GM18511 (cell line): ENCODE data around the gene VGLL3.
"Not testable (repeated sequence)": the region's sequence is repeated elsewhere in the genome, so short reads cannot be mapped to it uniquely, and the experiment has no call there.

Experiments
- ATAC-seq: cut with Tn5 transposase; IDR thresholded peaks from one replicate; pipeline ENCODE4 v1.9.1; 2021; ENCODE audit warnings: mild to moderate bottlenecking, moderate library complexity; ENCODE audit not compliant: unreplicated experiment

Gene VGLL3

GRCh38 chr3:86989611-86990010 is 1.3 kb downstream of the VGLL3 start:
- ATAC-seq: no peak

DNA sequence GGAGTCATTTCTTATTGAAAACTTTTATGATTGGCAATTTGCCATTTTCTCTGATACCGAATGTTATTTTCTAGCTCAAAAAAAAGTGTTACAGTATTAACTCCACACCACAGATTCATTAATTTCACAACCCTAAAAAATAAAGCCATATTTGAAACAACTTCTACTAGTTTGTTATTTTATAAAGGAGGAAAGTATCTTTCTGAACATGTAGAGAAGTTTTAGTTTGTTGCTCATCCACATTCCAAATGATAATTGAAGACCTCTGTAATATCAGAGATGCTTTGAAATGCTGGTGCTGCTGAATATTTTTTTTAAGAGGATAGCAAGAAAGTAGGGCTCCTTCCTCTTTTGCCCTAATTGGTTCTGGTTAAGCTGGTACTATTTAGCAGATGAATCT is 1.9 kb downstream of the VGLL3 start:
- no peak for ATAC-seq

DNA sequence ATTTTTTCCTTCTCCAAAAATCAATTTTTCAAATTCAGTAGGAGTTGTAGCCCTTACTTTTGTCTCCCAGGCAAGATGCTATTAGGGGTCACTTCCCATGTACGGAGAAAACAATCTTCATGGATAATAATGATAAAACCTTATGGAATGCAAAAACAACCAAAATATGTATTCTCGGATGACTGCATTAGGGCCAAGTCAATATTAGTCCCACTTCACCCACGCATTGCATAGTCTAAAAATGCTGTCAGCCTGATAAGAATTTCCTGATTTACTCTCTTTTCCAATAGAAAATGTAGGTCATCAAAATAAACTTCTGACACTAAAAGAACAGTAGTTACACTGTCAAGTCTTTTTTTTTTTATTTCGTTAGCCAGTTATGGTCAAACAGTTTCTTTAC is 2.7 kb downstream of the VGLL3 start:
- no peak for ATAC-seq

- ATAC-seq: no peak
These were observed 3.6 kb downstream of the VGLL3 start for GRCh38 chr3:86987421-86987715.

GRCh38 chr3:86986671-86987420 is 4.1 kb downstream of the VGLL3 start:
- no peak for ATAC-seq

DNA sequence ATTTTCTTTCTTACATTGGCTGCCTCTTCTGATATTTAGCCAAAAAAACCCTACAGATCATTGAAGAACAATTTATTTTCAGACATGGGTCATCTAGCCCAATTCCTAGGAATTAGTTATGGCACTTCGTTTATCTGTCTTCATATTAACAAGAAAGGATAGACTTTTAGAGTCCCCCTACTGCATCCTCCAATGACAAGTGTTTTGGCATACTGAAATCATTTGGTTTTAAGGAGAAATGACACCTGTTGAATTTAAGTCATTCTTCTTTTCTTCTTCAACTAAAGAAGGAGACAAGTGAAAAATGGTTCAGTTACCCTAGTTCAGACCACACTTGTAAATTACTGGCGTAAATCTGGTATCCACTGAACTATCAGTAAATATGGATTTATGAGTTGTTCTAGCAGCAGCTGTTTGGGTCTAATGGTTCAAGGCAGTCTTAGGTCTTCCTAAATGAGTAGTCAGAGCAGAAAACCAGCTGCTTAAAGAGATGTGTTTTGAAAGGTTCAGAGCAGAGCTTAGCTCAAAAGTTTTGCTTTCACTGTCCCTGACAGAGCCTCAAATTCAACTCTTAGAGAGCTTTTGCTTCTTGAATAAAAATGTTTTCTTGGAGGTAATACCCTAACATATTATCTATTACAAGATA is 5.6 kb downstream of the VGLL3 start:
- no peak for ATAC-seq

DNA sequence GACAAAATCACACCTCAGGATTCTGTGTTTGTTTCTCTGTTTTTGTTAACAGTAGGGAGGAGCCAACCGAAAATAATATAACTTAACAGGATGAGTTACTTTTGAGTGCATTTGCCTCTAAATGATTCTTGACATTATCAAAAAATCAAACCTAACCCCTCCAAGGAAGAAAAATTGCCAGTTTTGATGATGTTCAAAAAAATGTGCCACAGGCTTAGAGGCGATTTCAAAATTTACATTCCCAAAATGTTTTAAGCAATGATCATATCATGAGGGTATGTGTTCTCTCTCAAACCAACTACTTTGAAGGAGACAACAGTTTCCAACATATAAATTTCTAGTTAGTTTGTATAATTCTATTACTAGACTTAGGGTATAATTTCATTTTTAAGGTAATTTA is 6.7 kb downstream of the VGLL3 start:
- no peak for ATAC-seq

DNA sequence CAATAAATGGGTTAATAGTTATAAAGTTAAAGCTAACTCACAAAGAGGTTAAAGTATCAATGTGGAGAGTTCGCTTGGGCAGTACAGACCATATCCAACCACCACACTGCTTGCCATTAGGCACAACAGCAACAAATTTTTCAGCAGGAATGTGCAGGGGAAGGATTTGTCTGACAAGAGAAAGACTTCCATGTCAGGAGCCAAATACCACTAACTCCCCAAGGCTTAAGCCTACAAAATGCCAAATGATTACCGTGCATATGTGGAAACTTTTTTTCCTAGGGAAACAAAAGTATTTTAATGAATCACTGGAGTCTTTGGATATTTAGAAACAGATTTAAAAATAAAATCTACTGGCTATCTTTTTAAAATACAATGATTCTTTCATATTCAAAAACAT is 8.1 kb downstream of the VGLL3 start:
- no peak for ATAC-seq

DNA sequence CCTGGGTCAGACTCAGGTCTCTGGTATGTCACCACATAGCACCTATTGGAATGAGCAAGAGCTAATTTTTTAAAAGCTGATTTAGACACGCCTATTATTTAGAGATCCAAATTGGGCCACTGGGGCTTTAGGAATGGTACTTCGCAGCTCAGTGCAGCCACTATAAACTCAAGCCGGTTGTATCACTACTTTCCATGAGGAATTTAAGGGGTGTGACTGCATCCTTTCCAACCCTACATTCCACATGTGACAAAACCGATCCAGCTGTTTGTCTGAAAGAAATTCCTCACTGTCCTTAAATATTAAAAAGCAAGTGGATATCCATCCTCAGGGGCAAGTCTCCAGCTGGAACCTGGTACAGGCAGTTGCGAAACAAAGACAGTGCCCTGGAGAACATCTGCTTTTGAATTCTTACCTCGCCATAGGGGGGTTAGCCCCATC is 12.8 kb downstream of the VGLL3 start:
- ATAC-seq: no peak

GRCh38 chr3:86976219-86976618 is 14.7 kb downstream of the VGLL3 start:
- ATAC-seq: no peak

DNA sequence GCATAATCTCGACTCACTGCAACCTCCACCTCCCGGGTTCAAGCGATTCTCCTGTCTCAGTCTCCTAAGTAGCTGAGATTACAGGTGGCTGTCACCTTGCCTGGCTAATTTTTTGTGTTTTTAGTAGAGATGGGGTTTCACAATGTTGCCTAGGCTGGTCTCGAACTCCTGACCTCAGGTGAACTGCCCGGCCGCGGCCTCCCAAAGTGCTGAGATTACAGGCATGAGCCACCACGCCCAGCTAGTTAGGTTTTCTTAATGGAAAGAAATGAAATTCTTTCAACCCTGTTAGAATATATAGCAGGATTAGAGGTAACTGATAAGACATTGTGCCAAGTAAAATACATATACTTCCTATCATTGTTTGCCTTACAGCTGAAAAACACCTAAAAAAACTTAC is 16.8 kb downstream of the VGLL3 start:
- not testable (repeated sequence) for ATAC-seq

- no peak for ATAC-seq
These were observed 17.5 kb downstream of the VGLL3 start for GRCh38 chr3:86973440-86973839.

GRCh38 chr3:86969500-86970189 is 21.3 kb downstream of the VGLL3 start:
- peak; percentile 74 for ATAC-seq

DNA sequence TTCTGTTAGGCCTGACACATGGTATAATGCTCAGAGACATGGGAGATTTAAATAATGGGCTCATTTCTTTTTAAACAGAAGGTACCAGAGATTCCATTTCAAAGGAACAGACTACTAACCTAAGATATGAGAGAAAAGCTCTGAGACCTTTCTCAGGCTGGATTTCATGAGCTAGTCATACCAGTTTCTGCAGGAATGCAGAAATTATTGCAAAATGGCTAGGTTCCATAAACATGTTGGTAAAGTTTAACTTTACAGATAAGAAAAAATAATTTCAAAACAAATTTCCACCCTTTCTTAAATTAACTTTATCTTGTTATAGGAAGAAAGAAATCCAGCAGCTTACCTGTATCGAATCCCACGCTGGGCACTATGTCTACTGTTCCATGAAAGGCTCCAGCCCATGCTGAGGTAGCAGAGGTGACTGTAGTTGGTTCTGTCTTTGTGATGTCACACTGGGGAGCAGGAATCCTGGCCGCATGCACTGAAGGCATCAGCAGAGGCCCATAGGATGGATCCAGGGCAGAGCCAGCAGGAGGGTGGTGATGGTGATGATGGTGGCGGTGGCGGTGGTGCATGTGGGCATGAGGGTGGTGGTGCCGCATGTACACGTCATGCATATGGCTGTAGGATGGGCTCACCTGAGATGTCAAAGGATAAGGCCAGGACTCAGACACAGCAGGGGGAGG is 22.6 kb downstream of the VGLL3 start:
- ATAC-seq: no peak

GRCh38 chr3:86967062-86967461 is 23.9 kb downstream of the VGLL3 start:
- ATAC-seq: no peak

DNA sequence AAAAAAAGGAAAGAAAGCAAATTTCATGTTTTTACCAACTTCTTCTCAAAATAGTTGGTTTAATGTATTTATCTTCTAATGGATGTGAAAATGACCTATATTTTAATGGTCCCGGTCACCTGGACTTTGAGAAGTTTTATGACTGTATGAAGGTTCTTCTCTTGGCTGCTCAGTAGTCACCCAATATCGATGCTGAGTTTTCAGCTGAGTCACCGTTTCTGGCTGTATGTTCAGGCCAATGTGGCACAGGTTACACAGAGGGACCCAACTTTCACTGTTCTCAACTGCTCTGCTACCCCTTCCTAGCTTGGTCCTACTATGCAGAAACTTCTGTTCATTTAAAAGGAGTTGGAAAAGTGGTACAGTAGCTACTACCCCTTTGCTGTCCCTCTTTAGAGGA is 25.8 kb downstream of the VGLL3 start:
- ATAC-seq: no peak

DNA sequence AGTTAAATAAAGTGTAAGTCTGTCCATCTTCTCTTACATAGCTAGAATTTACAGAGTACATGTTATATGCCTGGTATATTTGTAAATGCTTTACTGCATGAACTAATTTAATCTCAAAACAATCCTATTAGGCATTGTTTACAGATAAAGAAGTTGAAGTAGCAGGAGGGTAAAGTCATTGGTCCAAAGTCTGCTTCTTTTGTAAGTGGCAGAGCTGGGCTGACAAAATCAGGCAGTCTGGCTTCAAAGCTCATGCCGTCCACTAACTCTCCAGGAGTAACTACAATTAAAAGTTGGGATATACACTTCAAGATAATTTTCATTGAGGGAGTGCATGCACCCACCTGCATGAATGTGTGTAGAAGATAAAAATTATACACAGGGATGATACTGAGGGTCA is 27.3 kb downstream of the VGLL3 start:
- ATAC-seq: no peak

GRCh38 chr3:86961297-86961696 is 29.7 kb downstream of the VGLL3 start:
- ATAC-seq: no peak

DNA sequence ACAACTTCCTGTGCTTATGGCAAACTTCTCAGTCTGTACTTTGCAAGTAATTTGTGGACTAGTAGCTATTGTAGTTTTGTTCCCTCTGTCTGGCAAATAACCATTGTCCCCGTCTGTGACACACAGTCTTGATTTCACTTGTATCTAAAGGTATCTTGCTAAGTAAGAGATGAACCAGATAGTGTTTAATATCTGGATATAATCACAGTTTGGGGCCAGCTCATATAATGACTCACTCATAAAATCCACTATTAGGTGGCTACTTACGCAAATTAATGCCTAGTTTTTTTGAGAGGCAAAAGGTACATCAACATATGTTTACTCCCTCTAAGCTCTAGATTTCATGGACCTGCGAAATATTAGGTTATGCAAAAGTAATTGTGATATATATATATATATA is 30.4 kb downstream of the VGLL3 start:
- ATAC-seq: no peak

GRCh38 chr3:86958534-86958933 is 32.4 kb downstream of the VGLL3 start:
- ATAC-seq: no peak

- ATAC-seq: no peak
These were observed 36.2 kb downstream of the VGLL3 start for GRCh38 chr3:86954747-86955146.

DNA sequence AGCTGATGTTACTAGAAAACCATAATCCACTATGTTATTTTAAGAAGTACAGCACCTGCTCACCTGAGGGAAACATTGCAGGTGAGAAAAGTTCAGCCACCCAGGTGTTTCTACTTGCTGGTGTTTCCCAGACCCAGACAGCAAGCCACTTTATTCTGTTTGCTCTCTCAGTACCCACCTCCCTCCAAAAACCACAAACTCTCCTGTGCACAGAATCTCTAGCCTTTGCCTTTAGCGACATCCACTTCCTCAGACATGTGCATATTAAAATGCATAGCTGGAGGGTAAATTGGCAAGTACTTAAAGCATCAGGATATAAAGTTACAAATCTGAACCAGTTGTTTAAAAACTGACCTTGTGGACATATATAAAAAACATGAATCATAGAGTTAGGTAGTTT is 36.7 kb downstream of the VGLL3 start:
- no peak for ATAC-seq
